RPMI7951 (cell line): ENCODE measurements around the gene PTH2. TPM values are rescaled to one million over a fixed set of nuclear protein-coding genes. Genes with fewer than 3 reads are reported as not detected.
"Not testable (repeated sequence)": the region's sequence is repeated elsewhere in the genome, so short reads cannot be mapped to it uniquely, and the experiment has no call there.

Source experiments
- DNase-seq: peaks from one replicate; pipeline ENCODE4 v3.0.0-alpha.2; 2012; ENCODE audit warnings: low read depth
- total RNA-seq: library from RNA; depleted of rRNA; stranded (reverse); fragments of >200 nt; shearing (Covaris generic); gene quantifications from 2 replicates; pipeline ENCODE4 v1.2.3, GENCODE V29; 2014; rRNA removed

The PTH2 gene
- total RNA-seq, 1 experiment from 2014 or later = not detected

DNA sequence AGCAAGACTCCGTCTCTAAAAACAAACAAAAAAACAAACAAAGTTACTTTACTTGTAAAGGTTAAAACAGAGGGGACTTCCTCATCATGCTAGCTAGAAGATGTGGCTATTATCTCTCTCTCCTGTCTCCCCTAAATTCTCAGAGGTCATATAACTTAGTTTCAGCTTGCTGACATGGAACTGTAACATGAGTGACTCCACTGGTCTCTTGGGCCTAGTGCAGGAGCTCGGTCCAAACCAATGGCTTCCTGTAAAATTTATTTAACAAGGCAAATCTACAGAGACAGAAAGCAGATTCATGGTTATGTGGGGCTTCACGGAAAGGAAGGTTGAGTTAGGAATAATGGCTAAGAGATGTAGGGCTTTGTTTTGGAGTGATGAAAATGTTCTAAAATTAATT lies 44.7 kb downstream of the PTH2 start:
- no peak for DNase-seq

DNA sequence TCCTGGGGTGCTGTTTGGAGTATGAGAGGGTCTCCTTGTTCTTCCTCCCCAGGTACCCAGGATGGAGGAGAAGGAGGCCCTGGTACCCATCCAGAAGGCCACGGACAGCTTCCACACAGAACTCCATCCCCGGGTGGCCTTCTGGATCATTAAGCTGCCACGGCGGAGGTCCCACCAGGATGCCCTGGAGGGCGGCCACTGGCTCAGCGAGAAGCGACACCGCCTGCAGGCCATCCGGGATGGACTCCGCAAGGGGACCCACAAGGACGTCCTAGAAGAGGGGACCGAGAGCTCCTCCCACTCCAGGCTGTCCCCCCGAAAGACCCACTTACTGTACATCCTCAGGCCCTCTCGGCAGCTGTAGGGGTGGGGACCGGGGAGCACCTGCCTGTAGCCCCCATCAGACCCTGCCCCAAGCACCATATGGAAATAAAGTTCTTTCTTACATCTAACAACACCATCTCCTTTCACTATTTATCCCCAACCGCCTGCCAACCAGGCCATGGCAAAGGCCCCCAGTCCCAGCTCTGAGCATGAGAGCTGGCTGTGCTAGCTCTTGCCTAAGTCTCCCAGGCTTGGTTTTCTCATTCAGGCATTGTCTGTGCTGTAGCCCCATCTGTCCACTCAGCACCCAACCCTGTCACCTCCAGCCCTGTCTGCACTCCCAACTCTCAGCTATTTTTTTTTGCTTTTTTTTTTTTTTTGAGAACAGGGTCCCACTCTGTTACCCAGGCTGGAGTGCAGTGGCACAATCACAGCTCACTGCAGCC lies 48.4 kb downstream of the PTH2 start:
- DNase-seq = no peak

GRCh38 chr19:49373174-49373573 lies 50.1 kb downstream of the PTH2 start:
- not testable (repeated sequence) for DNase-seq

Other genes with a start within 250 kb of the PTH2 start
- gene SLC6A16, start 98.2 kb downstream of the PTH2 start, total RNA-seq = 0.10 and 0.12 TPM in 2 replicates
- gene CD37, start 88.0 kb downstream of the PTH2 start, total RNA-seq = not detected in 2 replicates
- 34.2 and 36.4 TPM in 2 replicates for gene TEAD2, start 61.0 kb downstream of the PTH2 start, total RNA-seq
- 0.24 and 0.59 TPM in 2 replicates for gene DKKL1, start 59.6 kb downstream of the PTH2 start, total RNA-seq
- gene KASH5, start 35.2 kb downstream of the PTH2 start, total RNA-seq = not detected in 2 replicates
- not detected in 2 replicates for gene GFY, start 1.9 kb upstream of the PTH2 start, total RNA-seq
- 0.84 and 1.9 TPM in 2 replicates for gene SLC17A7, start 18.1 kb upstream of the PTH2 start, total RNA-seq
- 176 and 221 TPM in 2 replicates for gene PIH1D1, start 28.4 kb upstream of the PTH2 start, total RNA-seq
- gene ALDH16A1, start 29.8 kb upstream of the PTH2 start, total RNA-seq = 12.9 and 20.3 TPM in 2 replicates
- 8.0 and 12.7 TPM in 2 replicates for gene FLT3LG, start 50.8 kb upstream of the PTH2 start, total RNA-seq
- gene RPL13A, start 64.2 kb upstream of the PTH2 start, total RNA-seq = 2,557 and 2,630 TPM in 2 replicates
- gene RPS11, start 73.0 kb upstream of the PTH2 start, total RNA-seq = 4,830 and 4,921 TPM in 2 replicates
- gene FCGRT, start 89.2 kb upstream of the PTH2 start, total RNA-seq = 14.7 and 22.9 TPM in 2 replicates
- gene RCN3, start 104.6 kb upstream of the PTH2 start, total RNA-seq = 145 and 157 TPM in 2 replicates
- 159 TPM in 2 replicates for gene NOSIP, start 157.1 kb upstream of the PTH2 start, total RNA-seq
- 0.10 TPM in 1 of 2 replicates, not detected in the other for gene PRRG2, start 157.9 kb upstream of the PTH2 start, total RNA-seq
- 1.1 and 2.3 TPM in 2 replicates for gene PRR12, start 167.7 kb upstream of the PTH2 start, total RNA-seq
- 81.8 and 84.2 TPM in 2 replicates for gene RRAS, start 216.7 kb upstream of the PTH2 start, total RNA-seq
- gene SCAF1, start 218.8 kb upstream of the PTH2 start, total RNA-seq = 7.1 and 16.0 TPM in 2 replicates
- gene IRF3, start 242.4 kb upstream of the PTH2 start, total RNA-seq = 58.4 and 87.0 TPM in 2 replicates
- 19.7 and 26.8 TPM in 2 replicates for gene BCL2L12, start 242.5 kb upstream of the PTH2 start, total RNA-seq